ENCODE results near the gene EXOC1.
"Not testable (repeated sequence)": the region's sequence is repeated elsewhere in the genome, so short reads cannot be mapped to it uniquely, and the experiment has no call there.

The EXOC1 gene

DNA sequence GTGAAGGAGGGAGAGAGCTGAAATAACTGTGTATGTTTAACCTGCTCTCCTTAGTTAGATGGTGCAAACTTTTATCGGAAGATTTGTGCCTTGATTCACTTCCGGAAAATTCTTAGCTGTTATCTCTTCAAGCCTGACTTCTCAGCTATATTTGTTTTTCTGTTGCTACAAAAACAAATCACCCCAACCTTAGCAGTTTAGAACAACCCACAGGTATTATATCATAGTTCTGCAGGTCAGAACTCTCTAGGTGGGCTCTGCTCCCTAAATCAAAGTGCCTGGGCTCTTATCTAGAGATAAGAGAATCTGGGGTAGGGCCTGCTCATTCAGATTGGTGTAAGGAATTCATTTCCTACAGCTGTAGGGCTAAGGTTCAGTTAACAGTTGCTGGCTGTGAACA is 80.2 kb downstream of the EXOC1 start:
- POLR2A ChIA-PET (ENCODE audit: low non-redundant PET), result no interaction called here

DNA sequence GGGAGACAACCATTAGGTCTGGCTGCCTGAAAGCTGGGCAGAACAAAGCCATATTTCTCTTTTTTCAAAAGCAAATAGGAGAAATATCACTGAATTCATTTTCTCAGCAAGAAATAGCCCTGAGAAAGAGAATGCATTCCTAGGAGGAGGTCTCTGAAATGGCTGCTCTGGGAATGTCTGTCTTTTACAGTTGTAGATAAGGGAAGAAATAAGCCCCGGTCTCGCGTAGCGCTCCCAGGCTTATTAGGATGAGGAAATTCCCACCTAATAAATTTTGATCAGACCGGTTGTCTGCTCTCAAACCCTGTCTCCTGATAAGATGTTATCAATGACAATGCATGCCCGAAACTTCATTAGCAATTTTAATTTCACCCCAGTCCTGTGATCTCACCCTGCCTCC is 82.5 kb downstream of the EXOC1 start:
- DNase-seq (ENCODE audit: low spot score); H3K27ac ChIP-seq; POLR2A ChIA-PET (ENCODE audit: low non-redundant PET); CTCF ChIA-PET: not testable (repeated sequence)

More for the DNA sequence above, 80.2 kb downstream of the EXOC1 start:
- no peak for DNase-seq (ENCODE audit: low spot score)
- TF ChIP-seq, protein P1, sequence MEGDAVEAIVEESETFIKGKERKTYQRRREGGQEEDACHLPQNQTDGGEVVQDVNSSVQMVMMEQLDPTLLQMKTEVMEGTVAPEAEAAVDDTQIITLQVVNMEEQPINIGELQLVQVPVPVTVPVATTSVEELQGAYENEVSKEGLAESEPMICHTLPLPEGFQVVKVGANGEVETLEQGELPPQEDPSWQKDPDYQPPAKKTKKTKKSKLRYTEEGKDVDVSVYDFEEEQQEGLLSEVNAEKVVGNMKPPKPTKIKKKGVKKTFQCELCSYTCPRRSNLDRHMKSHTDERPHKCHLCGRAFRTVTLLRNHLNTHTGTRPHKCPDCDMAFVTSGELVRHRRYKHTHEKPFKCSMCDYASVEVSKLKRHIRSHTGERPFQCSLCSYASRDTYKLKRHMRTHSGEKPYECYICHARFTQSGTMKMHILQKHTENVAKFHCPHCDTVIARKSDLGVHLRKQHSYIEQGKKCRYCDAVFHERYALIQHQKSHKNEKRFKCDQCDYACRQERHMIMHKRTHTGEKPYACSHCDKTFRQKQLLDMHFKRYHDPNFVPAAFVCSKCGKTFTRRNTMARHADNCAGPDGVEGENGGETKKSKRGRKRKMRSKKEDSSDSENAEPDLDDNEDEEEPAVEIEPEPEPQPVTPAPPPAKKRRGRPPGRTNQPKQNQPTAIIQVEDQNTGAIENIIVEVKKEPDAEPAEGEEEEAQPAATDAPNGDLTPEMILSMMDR (conservative IDR thresholded peaks at IDR 0.05; ENCODE audit: low read depth), result no peak
- CTCF ChIA-PET, result interaction anchor here (0.6 to 0.7 kb wide), 2 partner anchors 368 to 903 kb away, joined by 3 read pairs; no protein-coding TSS in a partner anchor
- no peak overlapping the region for H3K27ac ChIP-seq

DNA sequence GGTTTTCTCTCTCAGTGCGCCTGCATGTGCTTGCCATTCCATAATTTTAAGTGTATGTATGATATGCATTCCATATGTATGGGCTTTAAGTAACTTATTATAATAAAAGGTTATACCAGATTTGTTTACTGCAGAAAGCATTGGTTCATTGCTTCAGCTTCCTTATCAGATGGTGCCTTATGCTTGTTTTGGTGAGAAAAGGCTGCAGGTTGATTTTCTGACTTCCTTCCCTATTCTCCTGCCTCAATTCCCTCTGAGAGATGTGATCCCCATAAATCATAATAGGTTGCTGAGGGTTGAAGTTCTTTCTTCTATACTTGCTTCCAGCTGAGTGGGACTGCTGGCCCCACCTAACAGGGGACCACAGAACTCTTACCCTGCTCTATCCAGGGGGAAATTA is 85.0 kb downstream of the EXOC1 start:
- H3K27ac ChIP-seq, result no peak overlapping the region
- no peak for DNase-seq (ENCODE audit: low spot score)
- ChIA-PET POLR2A (ENCODE audit: low non-redundant PET) (no interaction called here), CTCF (no interaction called here)
- TF ChIP-seq, protein P1 (conservative IDR thresholded peaks at IDR 0.05; ENCODE audit: low read depth), result no peak

DNA sequence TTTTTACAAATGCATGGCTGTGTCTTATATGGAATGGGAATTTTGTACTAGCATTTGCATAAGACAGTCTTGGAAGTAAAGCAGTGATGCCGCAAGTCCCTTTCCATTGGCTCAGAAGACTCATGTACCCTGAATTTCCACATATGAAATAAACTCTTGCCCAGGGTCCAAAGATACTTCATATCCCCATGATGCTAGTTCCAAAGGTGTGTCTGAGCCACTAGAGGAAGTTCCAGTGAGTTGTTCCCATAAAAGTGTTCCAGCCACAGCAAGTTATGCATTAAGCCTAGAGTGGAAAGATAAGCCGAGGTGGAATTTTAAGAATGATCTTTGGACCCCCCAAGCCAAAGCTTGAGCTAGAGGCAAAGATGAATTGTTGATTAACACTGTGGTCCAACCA is 86.0 kb downstream of the EXOC1 start:
- CTCF ChIA-PET, result no interaction called here
- POLR2A ChIA-PET (ENCODE audit: low non-redundant PET), result no interaction called here
- TF ChIP-seq, protein P1 (conservative IDR thresholded peaks at IDR 0.05; ENCODE audit: low read depth), result no peak
- no peak overlapping the region for H3K27ac ChIP-seq
- DNase-seq (ENCODE audit: low spot score), result no peak

DNA sequence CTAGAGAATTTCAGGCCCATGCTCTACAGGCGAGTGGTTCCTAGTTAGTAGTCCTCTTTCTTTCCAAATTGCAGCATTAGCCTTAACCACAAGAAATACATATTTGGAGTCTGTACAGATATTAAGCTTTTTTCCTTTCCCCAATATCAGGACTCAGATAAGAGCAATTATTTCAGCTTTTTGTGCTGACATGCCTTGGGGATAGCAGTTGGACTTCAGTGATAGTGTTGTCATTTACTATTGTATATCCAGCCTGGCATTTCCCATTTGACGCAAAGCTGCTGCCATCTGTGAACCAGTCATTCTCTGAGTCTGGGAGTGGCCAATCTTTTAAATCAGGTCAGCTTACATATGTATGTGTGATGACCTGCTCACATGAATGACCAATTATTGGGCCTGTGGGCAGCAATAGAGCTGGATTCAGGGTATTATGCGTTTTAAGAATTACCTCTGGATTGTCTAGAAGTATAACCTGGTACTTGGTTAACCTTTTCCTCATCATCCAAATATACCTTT is 88.5 kb downstream of the EXOC1 start:
- H3K27ac ChIP-seq, result no peak overlapping the region
- TF ChIP-seq, protein P1 (conservative IDR thresholded peaks at IDR 0.05; ENCODE audit: low read depth), result no peak
- ChIA-PET CTCF (interaction anchor here (0.6 to 0.7 kb wide), 2 partner anchors 19 to 880 kb away, joined by 3 to 4 read pairs; no protein-coding TSS in a partner anchor), POLR2A (ENCODE audit: low non-redundant PET) (no interaction called here)
- no peak for DNase-seq (ENCODE audit: low spot score)

DNA sequence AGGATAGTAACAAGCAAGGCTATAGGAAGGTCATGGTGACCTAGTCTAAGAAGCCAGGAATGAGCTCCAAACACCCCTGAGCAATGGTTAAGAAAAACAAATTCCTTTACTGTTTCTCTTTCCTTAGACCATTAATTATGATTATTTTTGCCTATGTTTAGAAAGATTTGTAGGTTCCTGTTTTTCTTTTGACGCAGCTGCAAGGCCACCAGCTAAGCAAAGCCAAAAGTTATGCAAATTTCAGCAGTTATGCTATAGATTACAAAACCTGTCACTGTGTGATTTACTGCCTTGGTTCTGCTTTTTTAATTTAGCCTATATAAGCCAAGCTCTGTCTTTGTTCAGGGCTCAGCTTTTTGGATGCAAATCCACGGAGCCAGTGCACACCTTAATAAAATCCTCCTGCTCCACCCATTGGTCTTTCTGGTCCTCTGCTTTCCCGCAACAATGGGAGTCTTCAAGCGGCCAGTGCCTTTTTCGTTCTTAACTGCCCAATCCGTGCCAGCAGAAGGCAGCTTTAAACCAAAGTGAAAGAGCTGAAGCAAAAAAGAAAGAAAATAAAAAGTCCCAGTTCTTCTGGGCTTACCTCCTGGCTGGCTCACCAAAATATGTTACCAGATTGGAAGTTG is 93.9 kb downstream of the EXOC1 start:
- TF ChIP-seq, protein P1 (conservative IDR thresholded peaks at IDR 0.05; ENCODE audit: low read depth), result no peak
- H3K27ac ChIP-seq, result peak overlapping the region; percentile 73; the same call in 1 of the 2 replicates
- CTCF ChIA-PET, result no interaction called here
- no peak for DNase-seq (ENCODE audit: low spot score)
- POLR2A ChIA-PET (ENCODE audit: low non-redundant PET), result no interaction called here

All from RWPE1 (cell line).